ENCODE data around the gene RASA4B. TPM values are rescaled to one million over a fixed set of nuclear protein-coding genes. Genes with fewer than 3 reads are reported as not detected.
"Not testable (repeated sequence)": the region's sequence is repeated elsewhere in the genome, so short reads cannot be mapped to it uniquely, and the experiment has no call there.

The RASA4B gene
- 10 to 100 TPM in 1 of 6 donors, 1 to 10 TPM in 5; 4.1 to 11.7 (median 5.6) TPM for polyA plus RNA-seq (ENCODE audit: low read depth in 6 of 6)

DNA sequence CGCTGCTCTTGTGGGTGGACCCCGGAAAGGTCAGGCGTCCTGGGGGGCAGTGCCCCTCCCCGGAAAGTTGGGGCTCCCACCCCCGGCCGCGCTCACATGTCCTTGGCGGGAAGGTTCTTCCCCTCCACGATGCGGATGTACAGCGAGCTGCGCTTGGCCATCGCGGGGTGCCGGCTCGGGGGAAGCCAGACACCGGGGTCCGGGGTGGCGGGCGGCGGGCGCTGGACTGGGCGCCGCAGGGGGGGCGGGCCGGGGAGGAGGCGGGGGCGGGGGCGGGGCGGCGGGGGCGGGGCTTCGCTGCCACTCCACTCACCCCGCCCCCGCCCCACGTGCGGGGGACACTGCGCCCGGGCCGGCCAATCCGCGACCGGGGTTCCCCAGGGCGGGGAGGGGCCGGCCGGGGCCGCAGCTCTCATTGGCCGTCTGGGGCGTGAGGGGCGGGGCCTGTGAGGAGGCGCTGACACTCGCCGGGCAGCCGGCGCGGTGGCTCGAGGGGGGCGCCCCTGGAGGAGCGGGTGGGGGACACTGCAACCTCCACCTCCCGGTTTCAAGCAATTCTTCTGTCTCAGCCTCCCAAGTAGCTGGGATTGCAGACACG, at the start of gene RASA4B:
Gene RASA4B, minus strand, starts transcription at position 228 of the 598 bp plus-strand sequence. Its CDS starts 67 bp downstream, at position 161.
- peak within 1 kb of the TSS in 1 of 6 donors; percentile 69 for H3K27ac Mint-ChIP-seq
- H3K9me3 Mint-ChIP-seq, H3K36me3 Mint-ChIP-seq, H3K27me3 Mint-ChIP-seq, H3K4me1 Mint-ChIP-seq: not testable (repeated sequence)
- peak; percentile 14 for DNase-seq
- H3K4me3 Mint-ChIP-seq: peak within 1 kb of the TSS in 6 of 8 donors; percentile 51 to 69 (median 58)
- peak; percentile 88 to 89 for ATAC-seq (ENCODE audit: low read depth in 2 of 2)

DNA sequence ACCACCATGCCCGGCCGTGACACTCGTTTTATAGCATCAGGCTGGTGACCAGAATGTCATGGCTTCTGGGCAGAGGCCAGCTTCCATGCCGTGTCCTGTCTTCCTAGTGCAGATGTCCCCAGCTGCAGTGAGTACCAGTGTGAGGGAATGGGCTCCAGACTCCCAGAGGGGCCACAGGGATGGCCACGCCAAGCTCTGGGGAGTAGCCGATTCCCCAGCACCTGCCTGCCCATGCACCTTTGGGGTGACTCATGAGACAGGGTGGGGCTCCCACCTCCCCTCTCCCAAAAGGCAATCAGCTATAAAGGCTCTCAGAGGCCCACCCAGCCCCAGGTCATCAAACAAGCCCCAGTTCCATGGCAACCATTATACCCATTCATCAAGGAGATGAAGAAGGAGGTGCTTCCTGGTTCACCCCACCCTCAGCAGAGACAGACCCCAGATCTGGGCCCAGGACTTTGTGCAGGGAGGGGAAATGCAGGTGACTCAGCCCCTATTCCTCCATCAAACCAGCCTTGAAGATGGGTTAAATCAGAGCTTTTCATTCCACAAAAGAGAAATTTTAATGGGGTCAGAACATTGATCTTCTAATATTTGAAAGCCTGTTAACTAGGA, 33.3 kb upstream of the RASA4B start, which contains the start of gene SPDYE2:
Gene SPDYE2, plus strand, starts transcription at position 419 of the 615 bp plus-strand sequence. CDS start 2,030 bp downstream, outside the sequence.
- H3K36me3 Mint-ChIP-seq; H3K27me3 Mint-ChIP-seq; H3K4me3 Mint-ChIP-seq; H3K4me1 Mint-ChIP-seq; ATAC-seq (ENCODE audit: low read depth in 2 of 2); H3K9me3 Mint-ChIP-seq; DNase-seq; H3K27ac Mint-ChIP-seq: not testable (repeated sequence)

DNA sequence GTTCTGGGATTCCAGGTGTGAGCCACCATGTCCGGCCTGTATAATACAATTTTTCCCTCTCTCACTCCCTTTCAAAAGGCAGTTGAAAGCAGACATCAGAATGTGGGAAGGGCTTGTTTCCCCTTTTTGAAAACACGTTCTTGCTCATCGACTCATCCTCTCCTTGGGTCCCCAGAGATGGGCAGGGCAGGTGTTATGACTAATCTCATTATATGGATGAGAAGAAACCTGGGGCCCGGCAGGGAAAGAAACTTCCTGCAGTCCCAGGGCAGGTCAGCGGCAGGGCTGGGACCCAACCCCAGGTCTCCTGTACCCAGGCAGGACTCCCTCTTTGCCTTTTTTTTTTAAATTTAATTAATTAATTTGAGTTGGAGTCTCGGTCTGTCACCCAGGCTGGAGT, 28.8 kb upstream of the RASA4B start:
- not testable (repeated sequence) for H3K4me1 Mint-ChIP-seq, H3K4me3 Mint-ChIP-seq, H3K36me3 Mint-ChIP-seq, H3K27ac Mint-ChIP-seq, H3K9me3 Mint-ChIP-seq, DNase-seq, H3K27me3 Mint-ChIP-seq
- ATAC-seq (ENCODE audit: low read depth in 2 of 2): peak; percentile 80 to 86

DNA sequence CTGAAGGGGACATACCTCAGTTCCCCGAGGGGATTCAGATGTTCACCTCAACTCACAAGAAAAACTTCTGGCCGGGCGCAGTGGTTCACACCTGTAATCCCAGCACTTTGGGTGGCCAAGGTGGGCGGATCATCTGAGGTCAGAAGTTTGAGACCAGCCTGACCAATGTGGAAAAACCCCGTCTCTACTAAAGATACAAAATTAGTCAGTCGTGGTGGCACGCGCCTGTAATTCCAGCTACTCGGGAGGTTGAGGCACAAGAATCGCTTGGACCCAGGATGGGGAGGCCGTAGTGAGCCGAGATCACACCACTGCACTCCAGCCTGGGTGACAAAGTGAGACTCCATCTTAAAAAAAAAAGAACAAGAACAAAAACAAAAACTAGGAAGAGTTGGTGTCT, 27.7 kb upstream of the RASA4B start:
- H3K4me3 Mint-ChIP-seq; DNase-seq; H3K4me1 Mint-ChIP-seq; H3K27me3 Mint-ChIP-seq; ATAC-seq (ENCODE audit: low read depth in 2 of 2); H3K27ac Mint-ChIP-seq; H3K36me3 Mint-ChIP-seq; H3K9me3 Mint-ChIP-seq: not testable (repeated sequence)

DNA sequence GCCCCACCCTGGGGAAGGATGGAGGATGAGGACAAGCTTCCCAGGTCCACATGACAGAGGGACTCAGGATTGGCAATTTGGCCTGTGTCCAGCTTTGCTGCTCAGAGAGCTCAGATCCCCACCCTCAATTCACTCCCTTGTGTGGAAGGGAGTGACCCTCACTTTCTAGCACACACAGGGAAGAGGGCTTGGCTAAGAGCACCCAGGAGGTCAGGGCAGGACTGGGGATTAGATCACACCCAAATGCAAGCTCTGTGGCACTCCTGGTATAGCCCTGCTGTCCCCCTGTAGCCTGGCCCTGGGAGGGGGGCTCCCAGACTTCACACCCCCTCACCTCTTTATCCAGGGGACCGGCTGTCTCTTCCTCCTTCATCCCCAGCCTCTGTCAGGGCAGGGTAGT, 26.8 kb upstream of the RASA4B start:
- not testable (repeated sequence) for H3K27ac Mint-ChIP-seq; H3K4me3 Mint-ChIP-seq; ATAC-seq (ENCODE audit: low read depth in 2 of 2); H3K9me3 Mint-ChIP-seq; H3K4me1 Mint-ChIP-seq; H3K27me3 Mint-ChIP-seq; DNase-seq; H3K36me3 Mint-ChIP-seq

DNA sequence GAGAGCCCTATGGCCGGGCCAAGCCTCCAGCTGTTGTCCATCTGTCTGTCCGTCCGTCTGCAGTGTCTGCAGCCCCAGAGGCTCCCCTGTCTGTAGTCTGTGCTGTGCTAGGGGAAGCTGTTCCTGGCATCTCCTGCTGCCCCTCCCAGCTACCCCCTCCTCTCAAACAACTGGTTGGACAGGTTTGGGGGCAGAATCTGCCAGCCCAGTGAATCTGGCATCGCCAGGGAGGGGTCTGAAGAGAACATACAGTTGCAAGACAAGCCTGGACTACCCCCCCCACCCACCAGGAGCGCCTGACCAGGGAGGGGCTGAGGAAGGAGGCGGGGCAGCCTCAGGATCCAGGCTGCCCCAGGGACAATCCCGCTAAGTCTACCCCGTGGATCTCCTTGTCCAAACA, 26.0 kb upstream of the RASA4B start, which contains the start of gene UPK3BL2:
Gene UPK3BL2, minus strand, starts transcription at position 101 of the 400 bp plus-strand sequence. Its CDS starts 60 bp downstream, at position 41.
- not testable (repeated sequence) for H3K4me1 Mint-ChIP-seq; H3K27me3 Mint-ChIP-seq; H3K36me3 Mint-ChIP-seq; H3K4me3 Mint-ChIP-seq; H3K9me3 Mint-ChIP-seq; ATAC-seq (ENCODE audit: low read depth in 2 of 2); DNase-seq; H3K27ac Mint-ChIP-seq

DNA sequence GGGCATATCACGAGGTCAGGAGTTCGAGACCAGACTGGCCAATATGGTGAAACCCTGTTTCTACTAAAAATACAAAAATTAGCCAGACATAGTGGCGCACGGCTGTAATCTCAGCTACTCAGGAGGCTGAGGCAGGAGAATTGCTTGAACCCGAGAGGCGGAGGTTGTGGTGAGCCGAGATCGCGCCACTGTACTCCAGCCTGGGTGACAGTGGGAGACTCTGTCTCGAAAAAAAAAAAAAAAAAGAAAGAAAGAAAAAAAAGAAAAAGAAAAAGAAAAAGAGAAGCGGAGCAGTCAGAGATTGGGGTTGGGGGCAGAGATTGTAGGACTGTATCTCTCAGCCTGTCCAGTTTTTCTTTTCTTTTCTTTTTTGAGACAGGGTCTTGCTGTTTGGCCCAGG, 25.2 kb upstream of the RASA4B start:
- ATAC-seq (ENCODE audit: low read depth in 2 of 2); H3K27me3 Mint-ChIP-seq; DNase-seq; H3K27ac Mint-ChIP-seq; H3K4me1 Mint-ChIP-seq; H3K4me3 Mint-ChIP-seq; H3K9me3 Mint-ChIP-seq; H3K36me3 Mint-ChIP-seq: not testable (repeated sequence)

DNA sequence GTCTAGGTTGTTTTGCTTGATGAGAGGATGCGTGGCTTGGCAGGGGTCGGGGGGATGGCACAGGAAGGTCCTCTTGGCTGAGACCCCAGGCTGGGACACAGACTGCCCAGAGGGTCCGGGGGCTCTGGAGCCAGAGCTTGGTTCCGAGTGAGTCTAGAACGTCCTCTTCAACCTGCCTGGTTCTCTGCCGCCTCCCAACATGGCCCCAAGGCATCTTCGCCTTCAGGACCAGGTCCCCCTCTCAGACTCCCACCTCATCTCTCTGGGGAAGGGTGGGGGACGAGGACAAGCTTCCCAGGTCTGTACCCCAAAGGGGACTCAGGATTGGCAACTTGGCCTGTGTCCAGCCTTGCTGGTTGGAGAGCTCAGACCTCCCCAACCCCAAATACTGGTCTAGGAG, 24.5 kb upstream of the RASA4B start:
- not testable (repeated sequence) for DNase-seq; ATAC-seq (ENCODE audit: low read depth in 2 of 2); H3K27ac Mint-ChIP-seq; H3K36me3 Mint-ChIP-seq; H3K9me3 Mint-ChIP-seq; H3K4me3 Mint-ChIP-seq; H3K27me3 Mint-ChIP-seq; H3K4me1 Mint-ChIP-seq

DNA sequence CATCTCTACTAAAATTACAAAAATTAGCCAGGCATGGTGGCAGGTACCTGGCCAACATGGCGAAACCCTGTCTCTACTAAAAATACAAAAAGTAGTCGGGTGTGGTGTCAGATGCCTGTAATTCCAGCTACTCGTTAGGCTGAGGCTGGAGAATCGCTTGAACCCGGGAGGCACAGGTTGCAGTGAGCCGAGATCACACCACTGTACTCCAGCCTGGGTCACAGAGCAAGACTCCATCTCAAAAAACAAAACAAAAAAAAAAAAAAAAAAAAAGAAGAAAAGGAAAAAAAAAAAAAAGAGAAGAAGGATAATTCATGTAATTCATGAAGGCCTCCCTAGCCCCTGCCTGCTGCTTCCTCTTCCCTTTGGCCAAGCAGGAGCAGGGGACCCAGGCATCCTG, 23.0 kb upstream of the RASA4B start:
- H3K4me1 Mint-ChIP-seq; H3K36me3 Mint-ChIP-seq; ATAC-seq (ENCODE audit: low read depth in 2 of 2); H3K4me3 Mint-ChIP-seq; H3K9me3 Mint-ChIP-seq; DNase-seq; H3K27ac Mint-ChIP-seq; H3K27me3 Mint-ChIP-seq: not testable (repeated sequence)

DNA sequence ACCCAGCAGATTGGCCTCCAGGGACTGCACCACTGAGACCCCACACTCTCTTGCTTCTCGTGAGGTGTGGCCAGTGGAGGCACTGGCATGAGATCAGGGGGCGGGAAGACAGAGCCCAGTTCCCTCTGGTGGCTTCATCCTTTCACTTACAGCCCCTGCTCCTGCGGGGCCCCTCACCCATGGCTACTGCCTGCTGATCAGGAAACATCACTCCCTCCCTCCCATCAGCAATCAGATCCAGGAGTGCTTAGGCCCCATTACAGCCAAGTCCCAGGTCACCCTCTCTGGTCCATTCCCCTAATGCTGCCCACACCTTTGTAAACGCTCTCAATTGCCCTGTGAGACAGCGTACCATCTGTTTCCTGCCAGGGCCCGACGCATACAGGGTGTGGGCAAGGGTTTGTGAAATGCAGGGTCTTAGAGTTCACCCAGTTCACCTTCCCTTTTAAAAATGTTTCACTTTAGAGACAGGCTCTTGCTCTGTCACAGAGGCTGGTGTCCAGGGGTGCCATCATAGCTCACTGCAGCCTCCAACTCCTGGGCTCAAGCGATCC, 17.6 kb upstream of the RASA4B start:
- not testable (repeated sequence) for DNase-seq; H3K36me3 Mint-ChIP-seq; H3K27me3 Mint-ChIP-seq; ATAC-seq (ENCODE audit: low read depth in 2 of 2); H3K9me3 Mint-ChIP-seq; H3K4me3 Mint-ChIP-seq; H3K27ac Mint-ChIP-seq; H3K4me1 Mint-ChIP-seq

DNA sequence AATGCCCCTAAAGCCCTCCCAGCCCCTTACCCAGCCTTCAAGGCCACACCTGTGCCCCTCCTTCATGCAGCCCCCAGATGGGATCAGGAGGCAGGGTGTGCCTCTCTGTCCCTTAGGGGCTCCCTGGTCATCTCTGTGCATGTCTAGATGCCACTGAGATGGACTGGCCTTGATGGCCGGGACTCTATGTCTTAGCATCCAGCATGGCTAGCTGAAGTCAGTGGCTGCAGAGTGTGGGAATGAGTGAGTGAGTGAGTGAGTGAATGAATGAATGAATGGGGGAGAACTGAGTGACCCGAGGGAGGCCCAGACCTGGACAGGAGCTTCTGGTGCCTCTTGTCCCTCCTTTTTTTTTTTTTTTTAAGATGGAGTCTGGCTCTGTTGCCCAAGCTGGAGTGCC, 14.6 kb upstream of the RASA4B start:
- H3K4me1 Mint-ChIP-seq; H3K36me3 Mint-ChIP-seq; H3K27ac Mint-ChIP-seq; H3K9me3 Mint-ChIP-seq; H3K4me3 Mint-ChIP-seq; H3K27me3 Mint-ChIP-seq; DNase-seq; ATAC-seq (ENCODE audit: low read depth in 2 of 2): not testable (repeated sequence)

DNA sequence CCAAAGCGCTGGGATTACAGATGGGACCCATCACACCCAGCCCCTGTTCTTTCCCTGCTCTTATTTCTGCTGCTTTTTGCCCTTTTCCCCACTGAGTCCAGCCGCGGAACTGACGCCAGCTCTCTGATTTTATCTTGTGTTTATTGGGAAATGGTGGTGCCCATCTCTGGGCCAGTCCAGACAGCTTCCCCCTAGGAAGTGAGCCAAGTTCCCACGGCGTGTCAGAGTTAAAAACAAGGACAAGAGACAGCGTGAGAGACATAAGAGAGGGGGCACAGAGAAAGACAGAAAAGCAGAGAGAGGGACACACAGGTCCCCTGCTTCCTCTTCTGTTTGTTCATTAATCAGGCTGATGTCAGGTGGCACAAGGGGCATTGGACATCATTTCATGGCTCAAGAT, 14.0 kb upstream of the RASA4B start:
- not testable (repeated sequence) for DNase-seq; H3K36me3 Mint-ChIP-seq; H3K4me1 Mint-ChIP-seq; H3K27ac Mint-ChIP-seq; ATAC-seq (ENCODE audit: low read depth in 2 of 2); H3K9me3 Mint-ChIP-seq; H3K27me3 Mint-ChIP-seq; H3K4me3 Mint-ChIP-seq

DNA sequence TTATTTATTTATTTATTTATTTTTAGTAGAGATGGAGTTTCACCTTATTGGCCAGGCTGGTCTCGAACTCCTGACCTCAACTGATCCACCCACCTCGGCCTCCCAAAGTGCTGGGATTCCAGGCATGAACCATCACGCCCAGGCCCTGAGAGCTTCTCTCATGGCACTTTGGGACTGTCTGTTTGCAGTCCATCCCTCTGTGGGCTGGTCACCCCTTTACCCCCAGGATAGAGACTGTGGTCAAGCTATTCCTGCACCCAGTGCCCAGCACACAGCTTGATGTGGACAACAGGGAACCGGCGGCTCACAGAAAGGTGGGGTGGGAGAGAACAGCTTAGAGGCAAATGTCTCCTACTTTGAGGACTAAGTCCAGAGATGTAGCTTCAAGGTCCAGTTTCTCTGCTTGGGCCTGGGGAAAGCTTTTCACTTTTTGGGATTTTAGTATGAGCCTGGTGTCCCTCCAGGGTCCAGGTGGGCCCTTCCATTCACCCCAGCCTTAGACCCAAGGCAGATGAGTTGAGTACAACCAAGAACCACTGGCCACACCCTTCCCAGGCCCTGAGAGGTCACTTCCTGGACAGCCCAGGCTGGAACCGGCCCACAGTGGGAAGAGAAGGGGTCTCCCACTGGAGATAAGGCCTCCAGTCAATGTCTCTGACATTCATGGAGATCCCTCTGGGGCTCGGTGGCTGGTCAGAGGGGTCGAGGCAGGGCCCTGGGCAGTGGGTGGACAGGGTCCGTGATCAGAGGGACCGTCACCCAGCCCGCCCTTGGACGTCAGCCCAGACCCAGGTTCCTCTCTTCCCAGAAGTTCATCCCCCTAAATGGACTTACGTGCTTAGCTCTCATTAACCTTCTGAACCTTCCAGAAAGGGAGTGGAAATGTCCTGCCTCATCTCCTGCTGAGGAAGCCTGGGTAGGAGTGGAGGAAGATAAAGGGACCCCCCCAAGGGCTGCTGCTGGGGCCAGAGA, 10.5 kb upstream of the RASA4B start:
- H3K36me3 Mint-ChIP-seq; ATAC-seq (ENCODE audit: low read depth in 2 of 2): not testable (repeated sequence)

More for the DNA sequence above, 10.5 kb upstream of the RASA4B start:
- H3K4me3 Mint-ChIP-seq, H3K27ac Mint-ChIP-seq, H3K4me1 Mint-ChIP-seq, H3K27me3 Mint-ChIP-seq, DNase-seq, H3K9me3 Mint-ChIP-seq: not testable (repeated sequence)
